ENCODE measurements around the gene ALKBH5.

- no peak for TF ChIP-seq CTCF (IDR thresholded peaks at IDR 0.05)
- TF ChIP-seq POLR2A (IDR thresholded peaks at IDR 0.05) = no peak
Observed at GRCh38 chr17:18237461-18237860, 53.8 kb downstream of the ALKBH5 start.
